Neural cell (in vitro differentiated cells): ENCODE measurements around the gene ZNF444.

Source experiments
- CTCF ChIP-seq: fragments of 450-650 bp; IDR thresholded peaks from 2 replicates; pipeline ENCODE4 v1.5.1; 2014; ENCODE audit warnings: antibody characterized with exemption, mild to moderate bottlenecking, moderate library complexity; ENCODE audit not compliant: poor library complexity, severe bottlenecking
- EP300 ChIP-seq: fragments of 450-650 bp; conservative IDR thresholded peaks from 2 replicates; pipeline ENCODE4 v1.6.1; 2014; ENCODE audit warnings: antibody characterized with exemption, mild to moderate bottlenecking, moderate library complexity; ENCODE audit not compliant: poor library complexity, severe bottlenecking
- EZH2 ChIP-seq: fragments of 200-600, 300-800 bp; shearing (Covaris generic), sonication (generic); IDR thresholded peaks from 2 replicates; pipeline ENCODE4 v1.6.1; 2014; ENCODE audit warnings: antibody characterized with exemption, low read length, borderline replicate concordance, mild to moderate bottlenecking; ENCODE audit not compliant: insufficient read depth, poor library complexity, severe bottlenecking
- POLR2AphosphoS5 ChIP-seq: IDR thresholded peaks from 2 replicates; pipeline ENCODE4 v1.6.1; 2012
- RAD21 ChIP-seq: fragments of 450-650 bp; conservative IDR thresholded peaks from 2 replicates; pipeline ENCODE4 v1.6.1; 2014; ENCODE audit warnings: antibody characterized with exemption, mild to moderate bottlenecking, moderate library complexity
- REST ChIP-seq: IDR thresholded peaks from 2 replicates; pipeline ENCODE4 v1.6.1; 2012; ENCODE audit warnings: borderline replicate concordance

DNA sequence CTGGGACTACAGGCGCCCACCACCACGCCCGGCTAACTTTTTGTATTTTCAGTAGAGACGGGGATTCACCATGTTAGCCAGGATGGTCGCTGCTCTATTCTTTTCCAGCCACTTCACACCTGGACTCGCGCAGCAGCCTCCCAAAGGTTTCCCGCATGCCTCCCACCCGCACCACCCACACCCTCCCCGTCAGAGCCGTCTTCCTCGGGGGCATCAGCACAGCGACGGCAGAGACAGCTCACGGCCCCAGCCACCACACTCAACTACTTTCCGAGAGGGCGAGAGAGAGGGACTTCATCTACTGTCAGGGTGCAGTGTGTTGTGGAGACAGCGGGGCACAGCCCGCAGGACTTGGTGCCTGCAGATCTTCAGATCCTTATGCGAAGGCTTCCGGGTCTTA lies 25.6 kb upstream of the ZNF444 start:
- TF ChIP-seq CTCF = no peak
- no peak for TF ChIP-seq POLR2AphosphoS5
- no peak for TF ChIP-seq EZH2
- TF ChIP-seq EP300 = no peak
- no peak for TF ChIP-seq REST
- TF ChIP-seq RAD21 = no peak
